Fibroblast of pulmonary artery (primary cell): Measurements from ENCODE around the gene SORBS1.
A peak's percentile ranks its signal among the peaks of the same experiment; 100 is the strongest.

ENCODE experiments used
- DNase-seq: peaks from one replicate; pipeline ENCODE4 v3.0.0-alpha.2; 2010; ENCODE audit warnings: low read depth
- H3K4me3 ChIP-seq: replicated peaks from 2 replicates; pipeline ENCODE4 v1.5.1; 2011; ENCODE audit warnings: low read depth, mild to moderate bottlenecking, control low read depth, low read length, moderate library complexity
- CTCF ChIP-seq: IDR thresholded peaks from 2 replicates; pipeline ENCODE4 v1.5.1; 2011; ENCODE audit warnings: mild to moderate bottlenecking, control low read depth, low read length, inconsistent platforms; ENCODE audit errors: missing control alignments

The SORBS1 gene

GRCh38 chr10:95388109-95388471 lies 173.1 kb downstream of the SORBS1 start:
- no peak for DNase-seq
- TF ChIP-seq CTCF, result no peak
- no peak overlapping the region for H3K4me3 ChIP-seq

GRCh38 chr10:95384011-95384704 lies 177.0 kb downstream of the SORBS1 start:
- no peak overlapping the region for H3K4me3 ChIP-seq
- TF ChIP-seq CTCF, result no peak
- no peak for DNase-seq

GRCh38 chr10:95382596-95382995 lies 178.6 kb downstream of the SORBS1 start:
- no peak for TF ChIP-seq CTCF
- DNase-seq, result no peak
- no peak overlapping the region for H3K4me3 ChIP-seq

GRCh38 chr10:95382174-95382573 lies 179.0 kb downstream of the SORBS1 start:
- no peak for TF ChIP-seq CTCF
- DNase-seq, result no peak
- H3K4me3 ChIP-seq, result no peak overlapping the region

- TF ChIP-seq CTCF, result no peak
- no peak for DNase-seq
- H3K4me3 ChIP-seq, result no peak overlapping the region
Measured at GRCh38 chr10:95377950-95378349, 183.2 kb downstream of the SORBS1 start.

GRCh38 chr10:95375418-95375817 lies 185.8 kb downstream of the SORBS1 start:
- no peak for DNase-seq
- H3K4me3 ChIP-seq, result no peak overlapping the region
- no peak for TF ChIP-seq CTCF

- peak; percentile 84 for DNase-seq
- TF ChIP-seq CTCF, result peak; percentile 96
- H3K4me3 ChIP-seq, result no peak overlapping the region
Measured at GRCh38 chr10:95374597-95375209, 186.5 kb downstream of the SORBS1 start.
